ENCODE data around the gene TULP4. TPM values are rescaled to one million over a fixed set of nuclear protein-coding genes. Genes with fewer than 3 reads are reported as not detected.

TULP4 gene
- total RNA-seq, 1 experiment from 2014 or later: 21.5 TPM

- intact Hi-C loops (cut with micrococcal nuclease): no loop called here
- DNase-seq: no peak
- ChIA-PET POLR2A (ENCODE audit: unreplicated experiment) (no interaction called here), CTCF (no interaction called here)
- Histone ChIP-seq H3K79me2 (ENCODE audit: low read length) (peaks cover 82% of the 10 kb centered on the region), H2AFZ (ENCODE audit: low read length) (no peak overlapping the region), H3K27me3 (ENCODE audit: low read length) (no peaks in the 10 kb centered on the region), H3K9ac (ENCODE audit: low read length) (no peak overlapping the region), H3K36me3 (ENCODE audit: low read depth, low read length) (no peaks in the 10 kb centered on the region), H4K20me1 (ENCODE audit: low read length) (no peaks in the 10 kb centered on the region), H3K4me3 (ENCODE audit: low read length) (no peak overlapping the region), H3K4me1 (ENCODE audit: insufficient read depth, low read length) (peaks cover 31% of the 10 kb centered on the region), H3K9me2 (replicated peaks; ENCODE audit: low read length) (no peaks in the 10 kb centered on the region), H3K27ac (ENCODE audit: low read length) (peak overlapping the region; percentile 42), H3F3A (ENCODE audit: low read length, unreplicated experiment) (peaks cover 8% of the 10 kb centered on the region), H3K4me2 (ENCODE audit: low read length) (peak overlapping the region; percentile 48), H3K9me3 (ENCODE audit: low read length) (no peaks in the 10 kb centered on the region)
- ATAC-seq: peak; percentile 21; the same call in 1 of the 2 replicates
- TF ChIP-seq CTCF (conservative IDR thresholded peaks at IDR 0.05; ENCODE audit: low read depth, low read length): no peak
- TF ChIP-seq EZH2 (IDR thresholded peaks at IDR 0.05; ENCODE audit: low read length, unreplicated experiment): no peak
- TF ChIP-seq EZH2phosphoT487 (IDR thresholded peaks at IDR 0.05; ENCODE audit: borderline replicate concordance, low read length): no peak
- no TSS peak for BruUV-seq (replicated peaks)
These were observed 10.1 kb downstream of the TULP4 start for GRCh38 chr6:158322400-158322723.

GRCh38 chr6:158322724-158323560 lies 10.7 kb downstream of the TULP4 start:
- Histone ChIP-seq H3K4me3 (ENCODE audit: low read length) (no peak overlapping the region), H2AFZ (ENCODE audit: low read length) (no peak overlapping the region), H3K9me2 (replicated peaks; ENCODE audit: low read length) (no peaks in the 10 kb centered on the region), H3K4me2 (ENCODE audit: low read length) (peak overlapping the region; percentile 48), H3K9ac (ENCODE audit: low read length) (no peak overlapping the region), H3K36me3 (ENCODE audit: low read depth, low read length) (no peaks in the 10 kb centered on the region), H3K4me1 (ENCODE audit: insufficient read depth, low read length) (peaks cover 31% of the 10 kb centered on the region), H3K27me3 (ENCODE audit: low read length) (no peaks in the 10 kb centered on the region), H3K9me3 (ENCODE audit: low read length) (no peaks in the 10 kb centered on the region), H3F3A (ENCODE audit: low read length, unreplicated experiment) (peaks cover 8% of the 10 kb centered on the region), H3K27ac (ENCODE audit: low read length) (peak overlapping the region; percentile 52), H4K20me1 (ENCODE audit: low read length) (no peaks in the 10 kb centered on the region), H3K79me2 (ENCODE audit: low read length) (peaks cover 87% of the 10 kb centered on the region)
- ATAC-seq: peak; percentile 78
- intact Hi-C loops (cut with micrococcal nuclease): no loop called here
- POLR2A ChIA-PET (ENCODE audit: unreplicated experiment): interaction anchor here (0.6 kb wide), 1 partner anchor 153 kb away, joined by 3 read pairs; no protein-coding TSS in a partner anchor
- no TSS peak for BruUV-seq (replicated peaks)
- CTCF ChIA-PET: no interaction called here
- TF ChIP-seq CTCF (conservative IDR thresholded peaks at IDR 0.05; ENCODE audit: low read depth, low read length): no peak
- TF ChIP-seq EZH2 (IDR thresholded peaks at IDR 0.05; ENCODE audit: low read length, unreplicated experiment): no peak
- TF ChIP-seq EZH2phosphoT487 (IDR thresholded peaks at IDR 0.05; ENCODE audit: borderline replicate concordance, low read length): no peak
- peak; percentile 82 for DNase-seq

- peaks cover 31% of the 10 kb centered on the region for H3K4me1 ChIP-seq (ENCODE audit: insufficient read depth, low read length)
- no peak overlapping the region for H2AFZ ChIP-seq (ENCODE audit: low read length)
- TF ChIP-seq EZH2 (IDR thresholded peaks at IDR 0.05; ENCODE audit: low read length, unreplicated experiment): no peak
- no peak for TF ChIP-seq EZH2phosphoT487 (IDR thresholded peaks at IDR 0.05; ENCODE audit: borderline replicate concordance, low read length)
- TF ChIP-seq CTCF (conservative IDR thresholded peaks at IDR 0.05; ENCODE audit: low read depth, low read length): no peak
- BruUV-seq (replicated peaks): no TSS peak
- ATAC-seq (no peak), DNase-seq (no peak)
- intact Hi-C loops (cut with micrococcal nuclease): no loop called here
- no peaks in the 10 kb centered on the region for H3K9me3 ChIP-seq (ENCODE audit: low read length)
- H3F3A ChIP-seq (ENCODE audit: low read length, unreplicated experiment): peaks cover 8% of the 10 kb centered on the region
- H3K79me2 ChIP-seq (ENCODE audit: low read length): peaks cover 86% of the 10 kb centered on the region
- H4K20me1 ChIP-seq (ENCODE audit: low read length): no peaks in the 10 kb centered on the region
- H3K9me2 ChIP-seq (replicated peaks; ENCODE audit: low read length): no peaks in the 10 kb centered on the region
- CTCF ChIA-PET: no interaction called here
- H3K36me3 ChIP-seq (ENCODE audit: low read depth, low read length): no peaks in the 10 kb centered on the region
- H3K4me2 ChIP-seq (ENCODE audit: low read length): peak overlapping the region; percentile 48; the same call in 1 of the 2 replicates
- POLR2A ChIA-PET (ENCODE audit: unreplicated experiment): no interaction called here
- no peaks in the 10 kb centered on the region for H3K27me3 ChIP-seq (ENCODE audit: low read length)
- H3K9ac ChIP-seq (ENCODE audit: low read length): no peak overlapping the region
- no peak overlapping the region for H3K4me3 ChIP-seq (ENCODE audit: low read length)
- H3K27ac ChIP-seq (ENCODE audit: low read length): peak overlapping the region; percentile 52
These were observed 11.3 kb downstream of the TULP4 start for GRCh38 chr6:158323561-158323958.

Measured in PC-3 (cell line).